Epithelial cell of esophagus (primary cell): ENCODE data around the gene KLF1.

Experiments used
- DNase-seq: peaks from one replicate; pipeline ENCODE4 v3.0.0; 2010; ENCODE audit warnings: low read depth
- H3K4me3 ChIP-seq: 2 replicates; pipeline ENCODE4 v1.5.1; 2011; ENCODE audit warnings: mild to moderate bottlenecking, low read length, control low read depth
- CTCF ChIP-seq: IDR thresholded peaks from 2 replicates; pipeline ENCODE4 v1.5.1; 2011; ENCODE audit warnings: low read depth, mild to moderate bottlenecking, low read length, control low read depth, inconsistent platforms; ENCODE audit not compliant: insufficient read depth; ENCODE audit errors: missing control alignments

Gene KLF1

GRCh38 chr19:12834566-12834943 is 52.4 kb downstream of the KLF1 start, which contains the start of gene RTBDN:
RTBDN (minus strand) TSS chr19:12834579; CDS start chr19:12829979, 4,600 bp downstream.
- TF ChIP-seq CTCF: no peak
- peak within 1 kb of the TSS; percentile 30 for H3K4me3 ChIP-seq
- no peak for DNase-seq
